ENCODE measurements around the gene CTNNA2.
A peak's percentile ranks its signal among the peaks of the same experiment; 100 is the strongest.
"Not testable (repeated sequence)": the region's sequence is repeated elsewhere in the genome, so short reads cannot be mapped to it uniquely, and the experiment has no call there.

The CTNNA2 gene

GRCh38 chr2:80078290-80079036 is 565.6 kb downstream of the CTNNA2 start:
- DNase-seq (ENCODE audit: low read depth in 2 of 2): no peak
- TF ChIP-seq CTCF (IDR thresholded peaks at IDR 0.05; ENCODE audit: low read depth, low read length): no peak

DNA sequence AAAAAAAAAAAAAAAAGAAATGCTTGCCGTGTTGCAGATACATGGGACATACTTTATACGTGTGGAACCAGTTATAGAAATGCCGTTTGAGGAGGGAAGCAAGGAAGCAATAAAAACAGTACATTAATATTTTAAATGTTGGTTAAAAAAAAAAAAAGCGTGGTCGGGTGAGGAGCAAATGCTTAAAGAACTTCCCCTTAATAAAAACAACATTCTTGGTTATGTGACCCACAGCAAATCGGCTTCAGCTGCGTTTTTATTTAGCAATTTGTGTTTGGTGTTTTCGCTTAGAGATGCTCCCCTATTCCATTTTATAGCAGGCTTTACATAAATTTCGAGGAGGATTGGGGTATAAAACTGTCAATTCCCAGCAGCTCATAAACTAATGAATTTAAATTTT is 568.1 kb downstream of the CTNNA2 start:
- TF ChIP-seq CTCF (IDR thresholded peaks at IDR 0.05; ENCODE audit: low read depth, low read length): no peak
- H3K4me3 ChIP-seq (replicated peaks in 1 of 2; ENCODE audit: low read depth in 2 of 2, low read length in 2 of 2): no peak overlapping the region
- no peak for DNase-seq (ENCODE audit: low read depth in 2 of 2)

More at GRCh38 chr2:80078290-80079036, 565.6 kb downstream of the CTNNA2 start:
- no peak overlapping the region for H3K4me3 ChIP-seq (replicated peaks in 1 of 2; ENCODE audit: low read depth in 2 of 2, low read length in 2 of 2)

DNA sequence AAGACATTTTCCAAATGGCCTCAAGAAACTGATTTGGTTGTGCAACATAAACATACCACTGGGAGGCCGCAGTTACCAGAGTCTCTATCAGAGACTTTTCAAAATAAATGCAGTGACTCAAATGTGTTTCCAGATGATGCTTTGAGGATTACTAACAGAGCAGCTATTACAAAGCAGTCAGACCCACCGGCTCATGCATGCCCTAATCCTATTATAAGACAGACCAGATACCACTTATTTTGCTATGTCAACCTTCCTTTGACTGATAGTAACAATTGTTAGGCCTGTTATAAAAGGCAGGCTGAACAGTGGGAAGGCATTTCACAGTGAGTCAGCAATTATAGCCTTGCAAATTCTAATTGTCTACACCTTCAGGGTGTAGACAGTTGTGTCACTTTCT is 574.0 kb downstream of the CTNNA2 start:
- no peak overlapping the region for H3K4me3 ChIP-seq (replicated peaks in 1 of 2; ENCODE audit: low read depth in 2 of 2, low read length in 2 of 2)
- no peak for TF ChIP-seq CTCF (IDR thresholded peaks at IDR 0.05; ENCODE audit: low read depth, low read length)
- DNase-seq (ENCODE audit: low read depth in 2 of 2): peak; percentile 52 to 67

DNA sequence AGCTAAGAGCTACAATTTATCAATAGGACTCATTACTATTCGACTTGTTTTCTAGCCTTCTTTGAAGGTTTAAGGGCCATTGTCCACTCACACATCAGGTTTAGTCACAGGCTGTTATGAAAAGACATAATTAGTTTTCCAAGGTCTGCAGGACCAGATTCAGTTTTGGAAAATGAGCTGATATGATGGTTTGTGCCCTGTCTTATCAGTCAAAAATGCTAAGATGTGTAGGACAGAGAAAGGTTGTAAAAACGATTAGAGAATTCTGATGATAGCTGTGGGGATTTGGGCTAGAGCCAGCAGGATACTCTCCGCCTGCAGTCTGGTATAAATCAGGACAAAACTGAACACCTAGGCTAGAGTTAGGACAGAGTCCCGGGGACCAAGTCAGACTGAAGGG is 578.4 kb downstream of the CTNNA2 start:
- DNase-seq (ENCODE audit: low read depth in 2 of 2): no peak
- no peak for TF ChIP-seq CTCF (IDR thresholded peaks at IDR 0.05; ENCODE audit: low read depth, low read length)
- no peak overlapping the region for H3K4me3 ChIP-seq (replicated peaks in 1 of 2; ENCODE audit: low read depth in 2 of 2, low read length in 2 of 2)

- no peak for TF ChIP-seq CTCF (IDR thresholded peaks at IDR 0.05; ENCODE audit: low read depth, low read length)
- no peak overlapping the region for H3K4me3 ChIP-seq (replicated peaks in 1 of 2; ENCODE audit: low read depth in 2 of 2, low read length in 2 of 2)
- DNase-seq (ENCODE audit: low read depth in 2 of 2): no peak
Observed at GRCh38 chr2:80092474-80092873, 579.6 kb downstream of the CTNNA2 start.

- not testable (repeated sequence) for H3K4me3 ChIP-seq (replicated peaks in 1 of 2; ENCODE audit: low read depth in 2 of 2, low read length in 2 of 2); DNase-seq (ENCODE audit: low read depth in 2 of 2)
Observed at GRCh38 chr2:80098503-80098902, 585.7 kb downstream of the CTNNA2 start.

DNA sequence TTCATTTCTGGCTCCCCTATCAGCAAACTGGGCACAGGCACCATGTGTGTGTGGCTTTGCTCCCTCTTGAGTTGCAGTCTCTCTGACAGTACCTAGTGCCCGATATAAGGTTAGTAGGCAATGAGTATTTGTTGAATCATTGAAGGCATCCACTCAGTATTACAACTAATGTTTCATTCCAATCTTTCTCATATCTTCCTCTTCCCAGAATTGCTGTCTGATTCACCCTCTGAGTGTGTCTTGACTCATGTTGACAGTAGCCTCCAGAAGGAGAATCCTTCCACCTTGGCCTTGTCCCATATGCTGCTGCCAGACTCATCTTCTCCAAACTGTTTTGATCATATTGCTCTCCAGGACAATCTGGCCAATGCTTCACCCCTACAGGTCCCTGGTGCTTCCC is 589.2 kb downstream of the CTNNA2 start:
- peak; percentile 42 to 58 for DNase-seq (ENCODE audit: low read depth in 2 of 2)
- H3K4me3 ChIP-seq (replicated peaks in 1 of 2; ENCODE audit: low read depth in 2 of 2, low read length in 2 of 2): no peak overlapping the region
- TF ChIP-seq CTCF (IDR thresholded peaks at IDR 0.05; ENCODE audit: low read depth, low read length): no peak

Data from cardiac fibroblast (primary cell).